Measurements from ENCODE around the gene SCNN1G. TPM values are rescaled to one million over a fixed set of nuclear protein-coding genes. Genes with fewer than 3 reads are reported as not detected.
"Not testable (repeated sequence)": the region's sequence is repeated elsewhere in the genome, so short reads cannot be mapped to it uniquely, and the experiment has no call there.

SCNN1G gene, protein sequence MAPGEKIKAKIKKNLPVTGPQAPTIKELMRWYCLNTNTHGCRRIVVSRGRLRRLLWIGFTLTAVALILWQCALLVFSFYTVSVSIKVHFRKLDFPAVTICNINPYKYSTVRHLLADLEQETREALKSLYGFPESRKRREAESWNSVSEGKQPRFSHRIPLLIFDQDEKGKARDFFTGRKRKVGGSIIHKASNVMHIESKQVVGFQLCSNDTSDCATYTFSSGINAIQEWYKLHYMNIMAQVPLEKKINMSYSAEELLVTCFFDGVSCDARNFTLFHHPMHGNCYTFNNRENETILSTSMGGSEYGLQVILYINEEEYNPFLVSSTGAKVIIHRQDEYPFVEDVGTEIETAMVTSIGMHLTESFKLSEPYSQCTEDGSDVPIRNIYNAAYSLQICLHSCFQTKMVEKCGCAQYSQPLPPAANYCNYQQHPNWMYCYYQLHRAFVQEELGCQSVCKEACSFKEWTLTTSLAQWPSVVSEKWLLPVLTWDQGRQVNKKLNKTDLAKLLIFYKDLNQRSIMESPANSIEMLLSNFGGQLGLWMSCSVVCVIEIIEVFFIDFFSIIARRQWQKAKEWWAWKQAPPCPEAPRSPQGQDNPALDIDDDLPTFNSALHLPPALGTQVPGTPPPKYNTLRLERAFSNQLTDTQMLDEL
- not detected for total RNA-seq
- long read RNA-seq, result 0 reads

DNA sequence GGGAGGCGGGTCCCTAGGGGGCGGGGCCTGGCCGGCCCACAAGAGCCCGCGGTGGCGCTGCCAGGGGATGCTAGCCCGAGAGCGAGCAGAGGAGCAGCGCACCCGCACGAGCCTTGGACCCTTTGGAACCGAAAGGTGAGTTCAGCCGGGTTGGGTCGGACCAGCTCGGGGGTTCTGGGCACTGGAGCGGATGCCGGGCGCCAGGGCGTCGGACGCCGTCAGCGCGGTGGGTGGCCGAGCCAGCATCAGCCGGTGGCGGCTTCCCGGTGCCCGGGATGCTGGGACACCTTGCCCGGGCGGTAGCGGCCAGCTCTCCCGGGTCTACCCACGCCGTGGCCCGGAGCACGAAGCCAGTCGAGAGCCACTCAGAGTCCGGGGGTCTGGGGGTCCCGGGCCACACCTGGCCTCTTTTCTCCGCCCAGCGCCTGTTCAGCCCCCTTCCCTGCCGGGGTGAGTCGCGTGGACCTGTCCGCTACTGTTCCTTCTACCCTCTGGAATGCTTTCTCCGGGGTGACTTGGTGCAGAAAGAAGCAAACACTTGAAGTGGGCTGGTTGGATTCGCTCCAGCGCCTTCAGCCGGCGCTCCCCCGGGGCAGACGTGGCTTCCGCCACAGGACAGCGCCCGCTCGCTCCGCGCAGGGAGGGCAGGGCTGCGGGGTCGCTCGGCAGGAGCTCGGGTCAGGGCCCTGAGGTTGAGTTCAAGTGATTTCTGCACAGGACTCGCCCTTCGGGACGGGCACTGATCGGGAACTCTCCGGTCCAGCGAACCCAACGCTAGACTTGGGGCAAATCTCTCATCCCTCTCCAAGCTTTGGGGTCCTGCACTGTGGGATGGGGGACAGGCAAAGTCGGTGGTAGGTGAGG, at the start of gene SCNN1G:
SCNN1G (plus strand) TSS at position 67 of the 864 bp plus-strand sequence. CDS start 3,527 bp downstream, outside the sequence.
- intact Hi-C loops (cut with DNase I), result loop anchor here (1.0 to 10.0 kb wide), 2 partner anchors 222 to 253 kb away; no protein-coding TSS in a partner anchor
- no peak for DNase-seq (ENCODE audit: low spot score)

DNA sequence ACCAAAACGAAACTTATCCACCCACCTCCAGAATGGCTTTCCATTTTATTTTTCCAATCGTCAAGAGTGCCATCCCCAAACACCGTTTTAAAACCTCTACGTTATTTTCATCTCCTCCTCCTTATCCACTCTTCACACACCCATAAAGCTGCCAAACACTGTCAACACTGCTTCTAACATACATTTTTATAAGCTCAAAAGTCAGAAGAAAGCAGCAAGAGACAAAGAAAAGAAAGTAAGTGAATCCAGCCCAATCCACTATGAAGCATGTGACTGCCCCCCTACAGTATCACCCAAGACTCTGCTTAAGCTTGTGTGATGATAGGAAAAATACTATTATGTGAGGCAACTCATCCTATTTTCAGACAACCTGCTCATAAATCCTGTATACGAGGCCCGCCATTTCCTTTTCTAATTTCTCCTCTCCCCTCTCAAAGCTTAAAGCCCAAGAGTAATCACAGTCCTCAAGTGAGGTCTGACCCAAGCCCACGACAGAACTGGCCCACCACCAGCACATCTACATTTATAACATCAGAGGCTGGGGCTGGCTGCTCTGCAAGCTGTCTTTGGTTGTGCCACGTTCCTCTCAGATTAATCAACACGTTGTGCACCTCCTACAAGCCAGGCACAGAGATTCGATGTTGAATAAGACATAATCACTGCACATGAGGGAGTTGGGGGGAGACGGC, 49.6 kb upstream of the SCNN1G start:
- DNase-seq (ENCODE audit: low spot score), result no peak
- intact Hi-C loops (cut with DNase I), result loop anchor here (5.0 kb wide), 1 partner anchor 61 kb away; no protein-coding TSS in a partner anchor

DNA sequence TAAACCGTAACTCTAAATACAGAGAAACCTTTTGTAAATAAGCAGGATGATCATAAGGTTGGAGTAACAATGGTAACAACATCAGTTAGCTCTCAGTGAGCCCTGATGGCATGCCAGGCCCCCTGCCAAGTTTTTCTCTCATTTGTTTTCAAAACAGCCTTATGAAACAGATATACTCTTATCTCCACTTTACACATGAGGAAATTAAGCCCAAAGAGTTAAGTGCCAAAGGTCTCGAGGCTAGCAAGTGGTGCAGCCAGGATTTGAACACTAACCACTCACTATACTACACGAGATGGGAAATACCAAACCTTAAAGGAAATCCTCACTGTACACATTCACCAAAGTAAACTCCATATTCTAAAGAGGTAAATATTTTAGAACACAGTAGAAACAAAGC, 48.3 kb upstream of the SCNN1G start:
- DNase-seq (ENCODE audit: low spot score), result no peak
- intact Hi-C loops (cut with DNase I), result loop anchor here (5.0 kb wide), 1 partner anchor 62 kb away; no protein-coding TSS in a partner anchor

DNA sequence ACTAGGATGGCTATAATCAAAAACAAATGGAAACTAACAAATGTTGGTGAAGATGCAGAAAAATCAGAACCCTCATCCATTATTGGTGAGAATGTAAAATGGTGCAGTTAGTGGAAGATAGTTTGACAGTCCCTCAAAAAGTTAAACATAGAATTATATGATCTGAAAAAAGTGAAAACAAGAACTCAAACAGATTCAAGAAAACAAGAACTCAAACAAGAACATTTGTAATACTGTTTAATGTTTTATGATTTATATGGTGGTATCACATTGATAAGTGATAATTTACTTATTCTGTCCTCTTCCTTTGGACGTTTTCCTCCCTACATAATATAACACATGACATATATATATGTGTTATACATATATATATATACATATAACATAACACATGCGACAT, 45.3 kb upstream of the SCNN1G start:
- no peak for DNase-seq (ENCODE audit: low spot score)
- intact Hi-C loops (cut with DNase I), result no loop called here

DNA sequence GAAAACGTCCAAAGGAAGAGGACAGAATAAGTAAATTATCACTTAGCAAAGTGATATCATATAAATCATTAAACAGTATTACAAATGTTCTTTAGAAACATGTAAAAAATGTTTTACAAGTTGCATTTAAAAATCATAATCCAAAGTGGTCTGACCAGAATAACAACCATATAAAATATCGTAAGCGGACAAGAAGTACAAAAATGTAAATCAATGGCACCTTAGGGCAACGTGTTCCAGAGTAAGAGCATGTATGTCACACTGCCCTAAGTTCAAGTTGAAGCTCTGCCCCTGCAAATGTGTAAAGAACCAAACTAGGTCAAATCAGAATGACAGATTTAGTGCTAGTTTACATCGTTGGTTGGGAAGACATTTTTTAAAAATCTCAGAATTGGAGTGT, 44.7 kb upstream of the SCNN1G start:
- intact Hi-C loops (cut with DNase I), result no loop called here
- no peak for DNase-seq (ENCODE audit: low spot score)

DNA sequence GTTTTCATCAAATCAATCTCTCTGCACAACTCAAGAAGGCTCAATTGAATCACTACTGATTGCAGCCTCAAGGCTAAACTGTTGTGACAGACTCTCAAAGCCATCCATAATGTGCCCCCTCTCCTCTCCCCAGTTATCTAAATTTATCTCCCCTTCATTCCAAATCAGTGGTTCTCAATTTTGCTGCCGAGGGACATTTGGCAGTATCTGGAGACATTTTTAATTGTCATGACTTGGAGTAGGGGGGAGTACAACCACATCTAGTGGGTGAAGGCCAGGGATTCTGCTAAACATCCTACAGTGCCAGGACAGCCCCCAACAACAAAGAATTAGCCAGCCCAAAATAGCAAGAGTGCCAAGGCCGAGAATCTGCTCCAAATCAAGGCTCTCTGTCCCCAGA, 42.4 kb upstream of the SCNN1G start:
- intact Hi-C loops (cut with DNase I), result no loop called here
- DNase-seq (ENCODE audit: low spot score), result no peak

DNA sequence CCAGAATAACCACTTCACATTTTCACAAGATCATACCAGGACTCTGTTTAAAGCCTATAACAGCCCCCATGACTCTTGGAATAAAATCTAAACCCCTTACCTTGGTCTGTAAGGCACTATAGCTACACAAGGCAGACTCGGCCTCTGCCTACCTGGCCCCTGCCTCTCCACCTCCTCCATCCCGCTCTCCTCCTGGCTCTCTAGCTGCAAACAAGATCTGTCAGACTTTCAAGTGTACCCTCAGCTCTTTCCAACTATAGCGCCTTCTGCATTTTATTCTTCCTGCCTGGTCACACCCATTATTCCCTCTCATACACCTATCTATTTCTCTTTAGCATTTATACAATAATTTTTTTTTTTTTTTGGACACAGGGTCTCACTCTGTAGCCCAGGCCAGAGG, 41.5 kb upstream of the SCNN1G start:
- DNase-seq (ENCODE audit: low spot score), result no peak

DNA sequence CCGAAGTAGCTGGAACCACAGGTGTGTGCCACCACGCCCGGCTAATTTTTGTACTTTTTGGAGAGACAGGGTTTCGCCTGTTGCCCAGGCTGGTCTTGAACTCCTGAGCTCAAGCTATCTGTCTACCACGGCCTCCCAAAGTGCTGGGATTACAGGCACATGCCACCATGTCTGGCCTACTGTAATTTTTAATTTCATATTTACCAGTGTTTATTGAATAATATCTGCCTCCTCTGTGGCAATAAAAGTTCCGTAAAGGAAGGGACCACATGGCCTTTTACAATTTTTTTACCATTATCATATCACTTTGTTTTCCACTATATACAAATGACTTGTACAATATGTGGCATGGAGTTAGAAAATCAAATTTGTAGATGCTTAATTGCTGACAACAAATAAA, 41.0 kb upstream of the SCNN1G start:
- intact Hi-C loops (cut with DNase I), result no loop called here
- no peak for DNase-seq (ENCODE audit: low spot score)

More for the DNA sequence above, 41.5 kb upstream of the SCNN1G start:
- intact Hi-C loops (cut with DNase I), result no loop called here

DNA sequence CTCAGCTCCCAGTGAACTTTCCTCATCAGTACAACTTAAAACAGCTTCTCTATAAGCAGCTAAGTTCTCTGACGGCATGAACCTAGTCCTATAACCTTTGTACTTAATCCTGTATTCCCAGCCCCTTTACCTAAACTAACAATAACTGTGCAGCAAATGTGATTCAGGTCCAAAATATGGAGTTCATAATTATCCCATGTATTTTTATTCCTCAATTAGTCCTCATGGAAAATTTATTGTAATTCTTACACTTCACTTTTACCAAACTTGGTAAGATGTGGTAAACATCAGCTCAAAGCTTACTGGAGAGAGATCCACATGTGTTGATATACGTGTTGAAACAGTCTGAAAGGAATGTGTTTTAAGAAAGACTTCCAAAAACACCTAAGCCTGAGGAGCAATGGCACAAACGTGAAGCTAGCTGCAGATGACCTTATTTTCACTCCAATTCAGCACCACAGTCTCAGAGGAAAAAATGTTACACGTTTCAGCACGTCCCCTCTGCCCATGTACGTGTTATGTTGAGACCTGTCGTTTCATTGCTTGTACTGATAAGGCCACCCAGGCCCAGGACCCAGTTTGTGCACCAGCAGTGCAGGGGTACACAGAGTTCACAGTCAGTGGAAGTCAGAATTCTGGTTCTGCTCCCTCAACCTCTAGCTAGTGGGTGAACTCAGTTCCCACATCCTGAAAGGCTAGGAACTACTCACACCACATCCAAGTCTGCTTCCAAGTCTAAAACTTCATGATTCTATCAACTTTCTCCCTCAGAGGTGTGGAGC, 40.4 kb upstream of the SCNN1G start:
- intact Hi-C loops (cut with DNase I), result no loop called here
- no peak for DNase-seq (ENCODE audit: low spot score)

DNA sequence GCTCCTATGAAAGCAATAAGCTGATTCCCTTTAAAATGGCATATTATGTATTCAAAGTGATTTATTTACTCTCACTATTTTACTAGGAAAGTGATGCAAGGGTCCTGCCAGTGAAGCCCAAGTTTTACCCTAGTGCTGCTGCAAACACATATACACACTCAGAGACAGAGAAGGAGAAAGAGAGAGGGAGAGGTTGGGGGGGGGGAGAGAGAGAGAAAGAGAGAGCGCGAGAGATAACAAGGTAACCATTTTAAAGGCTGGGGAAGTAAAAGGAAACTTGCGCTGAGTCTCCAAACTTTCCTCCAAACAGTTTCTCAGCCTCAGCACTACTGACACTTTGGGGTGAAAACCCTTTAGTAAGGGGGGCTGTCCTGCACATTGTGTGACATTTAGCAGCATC, 39.2 kb upstream of the SCNN1G start:
- intact Hi-C loops (cut with DNase I), result no loop called here
- DNase-seq (ENCODE audit: low spot score), result no peak

DNA sequence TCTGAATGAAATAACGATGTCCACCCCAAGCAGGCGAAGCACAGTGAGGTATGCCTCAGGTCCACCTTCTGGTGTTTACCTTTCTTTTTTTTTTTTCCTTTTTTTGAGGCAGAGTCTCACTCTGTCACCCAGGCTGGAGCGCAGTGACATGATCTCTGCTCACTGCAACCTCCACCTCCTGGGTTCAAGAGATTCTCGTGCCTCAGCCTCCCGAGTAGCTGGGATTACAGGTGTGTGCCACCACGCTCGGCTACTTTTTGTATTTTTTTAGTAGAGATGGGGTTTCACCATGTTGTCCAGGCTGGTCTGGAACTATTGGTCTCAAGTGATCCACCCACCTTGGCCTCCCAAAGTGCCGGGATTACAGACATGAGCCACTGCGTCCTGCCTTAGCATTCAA, 38.2 kb upstream of the SCNN1G start:
- DNase-seq (ENCODE audit: low spot score); intact Hi-C loops (cut with DNase I): not testable (repeated sequence)

DNA sequence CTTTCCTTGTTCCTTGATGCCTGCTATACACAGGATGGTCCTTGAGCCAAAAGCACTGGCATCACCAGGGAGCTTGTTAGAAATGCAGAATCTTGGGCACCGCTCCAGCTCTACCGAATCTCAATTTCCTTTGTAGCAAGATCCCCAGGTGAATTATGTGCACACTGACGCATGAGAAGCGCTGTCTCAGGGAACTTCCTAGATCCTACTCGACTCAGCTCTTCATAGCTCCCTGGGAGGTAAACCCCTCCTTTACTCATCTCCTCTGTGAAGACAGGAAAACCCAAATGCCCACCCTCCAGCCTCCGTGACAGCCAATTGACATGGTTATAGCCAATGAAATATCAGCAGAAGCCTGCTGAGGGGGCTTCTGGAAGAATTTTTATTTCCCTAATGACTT, 37.4 kb upstream of the SCNN1G start:
- DNase-seq (ENCODE audit: low spot score), result no peak
- intact Hi-C loops (cut with DNase I), result no loop called here

DNA sequence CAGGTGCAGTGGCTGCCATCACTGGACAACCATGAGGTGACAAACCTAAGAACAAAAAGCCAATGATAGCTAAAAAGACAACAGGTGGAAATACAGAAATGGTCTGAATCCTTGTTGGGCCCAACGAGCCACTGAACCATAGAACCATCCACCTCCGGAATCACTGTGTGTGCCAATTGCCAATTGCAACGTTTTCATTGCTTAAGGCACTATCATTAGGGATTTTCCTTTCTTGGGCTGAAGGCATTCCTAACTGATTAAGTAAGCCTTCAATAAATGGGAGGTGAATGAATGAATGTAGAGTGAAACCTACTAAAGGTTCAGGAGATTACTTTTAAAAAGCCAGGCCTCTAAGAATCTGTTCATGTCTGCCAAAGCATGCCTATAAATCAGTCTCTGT, 36.9 kb upstream of the SCNN1G start:
- intact Hi-C loops (cut with DNase I), result no loop called here
- DNase-seq (ENCODE audit: low spot score), result no peak

DNA sequence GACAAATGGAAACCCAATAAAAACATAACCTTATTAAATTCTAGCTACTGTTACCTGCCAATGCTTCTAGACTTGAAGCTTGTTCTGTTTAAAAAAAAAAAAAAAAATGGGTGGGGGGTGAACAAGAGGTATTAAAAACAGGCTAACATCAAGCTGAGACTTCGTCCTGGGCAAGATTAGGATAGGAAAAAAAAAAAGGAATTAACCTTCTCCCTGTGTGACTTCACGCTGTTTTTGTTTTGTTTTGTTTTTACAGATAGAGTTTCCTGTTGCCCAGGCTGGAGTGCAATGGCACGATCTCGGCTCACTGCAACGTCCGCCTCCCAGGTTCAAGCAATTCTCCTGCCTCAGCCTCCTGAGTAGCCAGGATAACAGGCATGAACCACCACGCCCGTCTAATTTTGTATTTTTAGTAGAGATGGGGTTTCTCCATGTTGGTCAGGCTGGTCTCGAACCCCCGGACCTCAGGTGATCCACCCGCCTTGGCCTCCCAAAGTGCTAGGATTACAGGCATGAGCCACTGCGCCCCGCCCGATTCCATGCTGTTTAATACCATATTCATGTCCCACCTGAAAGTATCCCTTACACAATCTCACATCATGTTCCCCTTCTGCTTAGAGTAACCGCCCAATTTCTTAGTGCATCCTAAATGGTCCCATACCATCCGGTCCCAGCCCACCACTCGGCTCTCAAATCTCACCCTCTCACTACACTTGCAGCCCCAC, 35.5 kb upstream of the SCNN1G start:
- intact Hi-C loops (cut with DNase I), result no loop called here
- DNase-seq (ENCODE audit: low spot score), result no peak

DNA sequence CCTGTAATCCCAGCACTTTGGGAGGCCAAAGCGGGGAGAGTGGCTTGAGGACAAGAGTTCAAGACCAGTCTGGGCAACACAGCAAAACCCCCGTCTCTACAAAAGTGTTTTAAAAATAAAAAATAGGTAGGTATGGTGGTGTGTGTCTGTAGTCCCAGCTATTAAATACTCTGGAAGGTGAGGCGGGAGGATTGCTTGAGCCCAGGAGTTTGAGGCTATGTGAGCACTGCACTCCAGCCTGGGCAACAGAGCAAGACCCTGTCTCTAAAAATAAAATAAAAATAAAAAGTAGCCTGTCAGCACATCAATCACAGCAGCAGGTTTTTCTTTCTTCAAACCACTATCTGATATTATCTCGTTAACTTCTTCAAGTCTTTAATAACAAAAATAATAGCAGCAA, 34.9 kb upstream of the SCNN1G start:
- no peak for DNase-seq (ENCODE audit: low spot score)
- intact Hi-C loops (cut with DNase I), result loop anchor here (2.0 kb wide), 1 partner anchor 75 kb away; no protein-coding TSS in a partner anchor

DNA sequence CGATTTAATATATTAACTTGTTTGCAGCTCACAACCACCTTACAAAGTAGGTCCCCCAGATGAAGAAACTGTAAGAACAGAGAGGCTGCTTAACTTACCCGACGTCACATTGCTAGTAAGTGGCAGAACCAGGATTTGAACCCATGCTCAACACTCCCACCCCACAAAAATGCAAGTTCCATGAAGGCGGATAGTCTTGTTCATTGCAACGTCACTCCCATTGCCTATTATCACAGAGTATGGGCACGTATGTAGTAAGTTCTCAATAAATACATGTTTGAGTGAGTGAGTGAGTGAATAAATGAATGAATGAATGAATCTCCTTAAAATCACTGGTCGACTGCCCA, 34.4 kb upstream of the SCNN1G start:
- intact Hi-C loops (cut with DNase I), result loop anchor here (2.0 kb wide), 1 partner anchor 75 kb away; no protein-coding TSS in a partner anchor
- no peak for DNase-seq (ENCODE audit: low spot score)

DNA sequence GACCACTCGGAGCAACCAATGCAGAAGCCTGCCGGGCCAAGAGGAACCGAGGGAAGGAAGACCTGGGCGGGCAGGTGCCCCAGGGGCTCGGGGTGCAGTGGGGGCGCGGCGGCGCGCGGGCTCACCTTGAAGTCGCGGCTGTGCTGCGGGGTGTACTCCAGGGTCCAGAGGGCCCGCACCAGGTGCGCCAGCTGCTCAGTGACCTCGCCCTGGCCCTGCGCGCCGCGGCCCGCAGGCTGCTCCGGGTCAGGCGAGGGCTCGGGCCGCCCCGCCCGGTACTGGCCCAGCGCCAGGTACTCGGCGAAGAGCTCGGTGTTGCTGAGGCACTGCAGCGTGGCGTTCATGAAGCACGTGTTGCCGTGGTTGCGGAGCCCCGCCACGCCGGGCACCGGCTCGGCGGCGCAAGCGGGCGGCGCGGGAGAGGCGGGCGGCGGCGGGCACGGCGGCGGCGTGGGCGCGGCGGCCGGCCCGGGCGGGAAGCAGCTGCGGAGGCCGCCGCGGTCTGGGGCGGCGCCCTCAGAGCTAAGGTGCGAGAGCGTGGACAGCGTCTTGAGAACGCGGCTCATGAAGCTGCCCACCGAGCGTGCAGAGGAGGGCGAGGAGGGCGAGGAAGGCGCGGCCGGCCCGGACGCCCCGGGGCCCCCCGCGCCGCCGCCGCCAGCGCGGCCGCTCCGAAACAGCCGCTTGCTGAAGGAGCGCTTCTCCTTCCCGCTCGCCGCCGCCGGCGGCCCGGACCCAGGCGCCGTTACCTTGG, 33.9 kb upstream of the SCNN1G start:
- intact Hi-C loops (cut with DNase I), result loop anchor here (2.0 kb wide), 1 partner anchor 76 kb away; no protein-coding TSS in a partner anchor

More for the DNA sequence above, 33.9 kb upstream of the SCNN1G start:
- peak; percentile 83 for DNase-seq (ENCODE audit: low spot score)

Data from cardiac septum (tissue), 1 donor.